ENCODE data around the gene GARNL3.

GRCh38 chr9:127309715-127310114, 45.1 kb downstream of the GARNL3 start:
- no peak for TF ChIP-seq TAF1 (IDR thresholded peaks at IDR 0.05; ENCODE audit: borderline replicate concordance, insufficient read depth, low read length)
- no peak for TF ChIP-seq SIN3A (IDR thresholded peaks at IDR 0.05; ENCODE audit: borderline replicate concordance, insufficient read depth, low read length)
- no peak for TF ChIP-seq REST (IDR thresholded peaks at IDR 0.05; ENCODE audit: insufficient read depth in 1 of 2, low read depth in 2 of 2, low read length in 2 of 2)

Data from PFSK-1 (cell line).